GM12872 (cell line): ENCODE results near the gene SLC25A29.

Experiments
- TF ChIP-seq, protein P1 (sequence below): IDR thresholded peaks from 3 replicates; pipeline ENCODE4 v1.5.1; 2011; ENCODE audit warnings: low read depth, mild to moderate bottlenecking, low read length, moderate library complexity; ENCODE audit not compliant: insufficient read depth

The SLC25A29 gene

DNA sequence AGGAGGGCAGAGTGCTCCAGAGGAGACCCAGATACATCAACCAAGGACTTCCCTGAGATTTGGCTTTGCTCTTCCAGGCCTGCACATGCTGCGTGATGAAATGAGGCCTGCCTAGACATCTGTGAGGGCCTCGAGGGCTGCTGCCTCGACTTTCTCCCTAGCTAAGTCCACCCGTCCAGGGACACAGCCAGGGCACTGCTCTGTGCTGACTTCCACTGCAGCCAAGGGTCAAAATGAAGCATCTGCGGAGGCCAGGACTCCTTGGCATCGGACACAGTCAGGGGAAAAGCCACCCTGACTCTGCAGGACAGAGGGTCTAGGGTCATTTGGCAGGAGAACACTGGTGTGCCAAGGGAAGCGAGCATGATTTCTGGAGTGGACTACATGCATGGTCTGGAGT lies 27.6 kb upstream of the SLC25A29 start:
- TF ChIP-seq, protein P1, sequence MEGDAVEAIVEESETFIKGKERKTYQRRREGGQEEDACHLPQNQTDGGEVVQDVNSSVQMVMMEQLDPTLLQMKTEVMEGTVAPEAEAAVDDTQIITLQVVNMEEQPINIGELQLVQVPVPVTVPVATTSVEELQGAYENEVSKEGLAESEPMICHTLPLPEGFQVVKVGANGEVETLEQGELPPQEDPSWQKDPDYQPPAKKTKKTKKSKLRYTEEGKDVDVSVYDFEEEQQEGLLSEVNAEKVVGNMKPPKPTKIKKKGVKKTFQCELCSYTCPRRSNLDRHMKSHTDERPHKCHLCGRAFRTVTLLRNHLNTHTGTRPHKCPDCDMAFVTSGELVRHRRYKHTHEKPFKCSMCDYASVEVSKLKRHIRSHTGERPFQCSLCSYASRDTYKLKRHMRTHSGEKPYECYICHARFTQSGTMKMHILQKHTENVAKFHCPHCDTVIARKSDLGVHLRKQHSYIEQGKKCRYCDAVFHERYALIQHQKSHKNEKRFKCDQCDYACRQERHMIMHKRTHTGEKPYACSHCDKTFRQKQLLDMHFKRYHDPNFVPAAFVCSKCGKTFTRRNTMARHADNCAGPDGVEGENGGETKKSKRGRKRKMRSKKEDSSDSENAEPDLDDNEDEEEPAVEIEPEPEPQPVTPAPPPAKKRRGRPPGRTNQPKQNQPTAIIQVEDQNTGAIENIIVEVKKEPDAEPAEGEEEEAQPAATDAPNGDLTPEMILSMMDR = no peak

DNA sequence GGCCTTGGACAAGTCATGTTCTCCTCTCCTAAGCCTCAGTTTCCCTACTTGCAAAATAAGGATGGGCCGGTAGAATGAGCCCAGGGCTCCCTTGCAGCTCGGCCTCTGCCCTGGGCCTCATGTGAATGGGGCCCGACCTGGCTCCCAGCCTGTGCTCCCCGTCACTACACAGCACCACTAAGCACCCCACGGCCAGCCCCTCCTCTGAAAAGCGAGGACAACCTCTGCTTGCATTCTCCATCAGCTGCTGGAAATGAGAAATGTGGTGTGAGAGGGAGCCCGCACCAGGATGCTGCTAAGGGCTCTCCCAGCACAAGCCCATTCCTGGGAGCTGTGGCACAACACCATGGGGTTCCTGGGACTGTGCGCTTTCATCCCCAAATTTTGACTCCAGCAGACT lies 27.1 kb upstream of the SLC25A29 start:
- TF ChIP-seq, protein P1 = no peak

DNA sequence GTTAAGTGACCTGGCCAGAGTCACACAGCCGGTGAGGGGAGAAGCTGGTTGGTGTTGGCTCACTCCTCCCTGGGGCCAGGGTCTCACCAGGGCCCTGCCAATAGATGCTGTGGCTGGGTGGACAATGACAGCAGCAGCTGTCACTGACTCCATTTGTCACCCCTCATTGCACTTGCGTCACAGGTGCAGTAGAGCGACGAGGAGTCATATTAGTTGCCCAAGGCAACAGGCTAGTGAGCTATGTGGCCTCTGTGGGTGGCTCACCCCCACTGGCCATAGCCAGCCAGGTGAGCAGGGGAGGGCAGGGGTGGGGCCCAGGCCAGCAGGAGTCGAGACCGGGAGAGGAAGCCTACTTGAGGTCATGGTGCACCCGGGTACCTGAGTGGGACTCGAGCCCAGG lies 26.6 kb upstream of the SLC25A29 start:
- TF ChIP-seq, protein P1 = no peak

DNA sequence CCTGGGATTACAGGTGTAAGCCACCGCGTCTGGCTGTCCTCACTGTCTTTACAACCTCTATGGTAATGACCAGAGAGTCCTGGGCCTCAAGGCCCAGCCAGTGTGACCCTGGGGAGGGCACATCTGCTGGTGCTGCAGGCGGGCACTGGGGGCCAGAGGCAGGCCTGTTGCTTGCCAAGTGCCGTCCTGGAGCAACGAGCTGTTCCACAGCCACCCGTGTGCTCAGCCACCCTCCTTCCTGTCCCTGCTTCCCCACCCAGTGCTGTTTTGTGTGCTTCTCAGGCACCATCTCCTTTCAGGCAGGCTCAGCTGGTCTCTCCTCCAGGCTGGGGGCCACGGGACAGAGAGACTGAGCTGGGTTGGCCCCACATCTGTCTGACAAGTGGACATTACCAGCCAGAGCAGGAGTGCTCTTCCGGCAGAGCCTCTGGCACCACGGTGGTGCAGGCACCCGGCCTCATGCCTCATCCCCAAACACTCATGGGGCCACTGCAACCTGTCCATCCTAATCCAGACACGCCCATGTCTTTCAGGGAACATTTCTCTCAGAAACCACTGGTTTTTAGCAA lies 25.9 kb upstream of the SLC25A29 start:
- TF ChIP-seq, protein P1 = no peak

DNA sequence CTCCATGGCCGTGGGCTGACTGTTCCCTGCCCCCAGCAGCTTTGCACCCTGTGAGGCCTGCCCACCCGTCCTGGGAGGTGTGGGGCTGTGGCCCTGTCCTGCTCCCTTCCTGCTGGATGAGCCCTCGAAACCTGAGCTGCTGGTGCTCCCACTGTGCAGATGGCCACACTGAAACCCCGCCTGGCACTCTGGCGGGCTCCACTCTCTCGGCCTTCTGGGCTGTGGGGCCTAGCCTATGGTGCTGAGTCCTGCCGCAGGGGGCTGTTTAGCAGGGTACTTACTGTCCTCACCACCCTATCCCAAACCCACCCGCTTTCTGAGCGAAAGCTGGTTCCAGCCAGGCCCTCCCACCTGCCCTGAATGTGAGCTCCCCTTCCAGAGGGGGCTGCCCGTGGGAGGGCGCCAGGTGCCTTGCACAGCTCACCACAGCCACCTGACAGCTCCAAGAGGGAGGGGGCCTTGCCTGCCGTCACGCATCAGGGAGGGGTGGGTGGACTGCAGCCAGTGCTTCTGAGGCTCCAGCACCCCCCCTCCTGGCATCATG lies 24.2 kb upstream of the SLC25A29 start:
- TF ChIP-seq, protein P1 = no peak

DNA sequence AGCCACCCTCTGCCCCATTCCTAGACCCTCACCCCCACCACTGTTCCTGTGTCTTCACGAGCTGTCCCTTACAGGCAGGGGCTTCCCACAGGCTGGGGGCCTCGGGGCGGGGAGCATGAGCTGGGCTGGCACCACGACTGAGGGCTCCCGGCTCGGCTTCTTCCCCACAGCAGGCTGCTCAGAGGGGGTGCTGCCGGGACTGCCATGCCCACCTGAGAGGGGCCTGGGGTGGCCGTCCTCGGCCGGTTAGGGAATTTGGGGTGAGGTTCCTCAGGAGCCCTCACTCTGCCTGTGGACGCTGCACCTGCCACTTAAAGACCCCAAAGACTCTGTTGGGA lies 23.7 kb upstream of the SLC25A29 start:
- TF ChIP-seq, protein P1 = no peak

DNA sequence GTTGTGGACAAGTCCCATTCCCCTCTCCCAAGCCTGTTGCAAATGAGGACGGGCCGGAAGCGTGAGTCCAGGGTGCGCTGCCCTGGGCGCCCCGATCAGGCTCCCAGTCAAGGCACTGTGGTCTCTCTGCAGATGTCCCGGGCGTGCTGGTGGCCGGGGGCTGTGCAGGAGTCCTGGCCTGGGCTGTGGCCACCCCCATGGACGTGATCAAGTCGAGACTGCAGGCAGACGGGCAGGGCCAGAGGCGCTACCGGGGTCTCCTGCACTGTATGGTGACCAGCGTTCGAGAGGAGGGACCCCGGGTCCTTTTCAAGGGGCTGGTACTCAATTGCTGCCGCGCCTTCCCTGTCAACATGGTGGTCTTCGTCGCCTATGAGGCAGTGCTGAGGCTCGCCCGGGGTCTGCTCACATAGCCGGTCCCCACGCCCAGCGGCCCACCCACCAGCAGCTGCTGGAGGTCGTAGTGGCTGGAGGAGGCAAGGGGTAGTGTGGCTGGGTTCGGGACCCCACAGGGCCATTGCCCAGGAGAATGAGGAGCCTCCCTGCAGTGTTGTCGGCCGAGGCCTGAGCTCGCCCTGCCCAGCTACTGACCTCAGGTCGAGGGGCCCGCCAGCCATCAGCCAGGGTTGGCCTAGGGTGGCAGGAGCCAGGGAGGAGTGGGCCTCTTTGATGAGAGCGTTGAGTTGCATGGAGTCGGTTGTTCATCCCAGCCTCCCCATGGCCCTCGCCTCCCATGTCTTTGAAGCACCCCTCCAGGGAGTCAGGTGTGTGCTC lies 23.2 kb upstream of the SLC25A29 start:
- TF ChIP-seq, protein P1 = no peak
